Activated CD4-positive, alpha-beta T cell treated with anti-CD3 and anti-CD28 coated beads, Interleukin-2, Interleukin-4, amounts not matched to agents 100 ng/mL and 50 ng/mL, durations not matched to agents 16 hours and 8 hours (primary cell): ENCODE data around the gene CROCC.
A peak's percentile ranks its signal among the peaks of the same experiment; 100 is the strongest.
"Not testable (repeated sequence)": the region's sequence is repeated elsewhere in the genome, so short reads cannot be mapped to it uniquely, and the experiment has no call there.

Experiments used
- DNase-seq: peaks from one replicate; pipeline ENCODE4 v3.0.0-alpha.2; 2020; ENCODE audit warnings: low spot score

CROCC gene

DNA sequence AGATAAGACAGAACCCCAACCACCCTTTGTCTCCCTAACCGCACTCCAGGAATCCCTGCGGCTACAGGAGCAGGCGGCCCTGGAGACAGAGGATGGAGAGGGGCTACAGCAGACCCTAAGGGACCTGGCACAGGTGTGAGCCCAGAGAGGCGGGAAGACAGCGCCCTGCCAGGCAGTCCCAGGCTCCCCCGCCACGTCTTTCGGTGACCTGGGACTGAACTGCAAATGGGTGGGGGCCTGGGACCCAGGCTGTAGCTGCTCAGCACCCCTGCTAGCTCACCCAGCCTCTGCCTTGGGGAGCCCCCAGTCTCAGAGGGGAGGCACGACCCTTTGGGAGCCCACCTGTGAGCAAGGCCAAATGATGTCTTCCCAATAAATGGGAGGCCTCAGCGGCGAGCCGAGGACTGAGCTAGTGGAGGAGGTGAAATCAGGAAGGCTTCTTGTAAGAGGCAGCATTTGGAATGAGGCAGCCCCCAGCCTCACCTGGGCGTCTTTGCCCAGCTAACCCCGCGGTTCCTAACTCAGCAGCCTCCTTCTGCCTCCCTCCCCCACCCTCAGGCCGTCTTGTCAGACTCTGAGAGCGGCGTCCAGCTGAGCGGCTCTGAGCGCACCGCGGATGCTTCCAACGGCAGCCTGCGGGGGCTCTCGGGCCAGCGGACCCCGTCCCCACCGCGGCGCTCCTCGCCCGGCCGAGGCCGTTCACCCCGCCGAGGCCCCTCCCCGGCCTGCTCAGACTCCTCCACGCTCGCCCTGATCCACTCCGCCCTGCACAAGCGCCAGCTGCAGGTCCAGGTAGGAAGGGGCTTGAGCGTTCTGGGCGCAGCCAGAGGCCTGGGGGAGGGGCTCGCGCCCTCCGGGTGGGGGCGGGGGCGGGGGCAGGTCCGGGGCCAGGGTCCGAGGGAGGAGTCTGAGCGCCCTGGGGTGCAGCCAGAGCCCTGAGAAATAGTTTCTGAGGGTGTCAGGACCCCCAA lies 16.9 kb downstream of the CROCC start:
- no peak for DNase-seq

DNA sequence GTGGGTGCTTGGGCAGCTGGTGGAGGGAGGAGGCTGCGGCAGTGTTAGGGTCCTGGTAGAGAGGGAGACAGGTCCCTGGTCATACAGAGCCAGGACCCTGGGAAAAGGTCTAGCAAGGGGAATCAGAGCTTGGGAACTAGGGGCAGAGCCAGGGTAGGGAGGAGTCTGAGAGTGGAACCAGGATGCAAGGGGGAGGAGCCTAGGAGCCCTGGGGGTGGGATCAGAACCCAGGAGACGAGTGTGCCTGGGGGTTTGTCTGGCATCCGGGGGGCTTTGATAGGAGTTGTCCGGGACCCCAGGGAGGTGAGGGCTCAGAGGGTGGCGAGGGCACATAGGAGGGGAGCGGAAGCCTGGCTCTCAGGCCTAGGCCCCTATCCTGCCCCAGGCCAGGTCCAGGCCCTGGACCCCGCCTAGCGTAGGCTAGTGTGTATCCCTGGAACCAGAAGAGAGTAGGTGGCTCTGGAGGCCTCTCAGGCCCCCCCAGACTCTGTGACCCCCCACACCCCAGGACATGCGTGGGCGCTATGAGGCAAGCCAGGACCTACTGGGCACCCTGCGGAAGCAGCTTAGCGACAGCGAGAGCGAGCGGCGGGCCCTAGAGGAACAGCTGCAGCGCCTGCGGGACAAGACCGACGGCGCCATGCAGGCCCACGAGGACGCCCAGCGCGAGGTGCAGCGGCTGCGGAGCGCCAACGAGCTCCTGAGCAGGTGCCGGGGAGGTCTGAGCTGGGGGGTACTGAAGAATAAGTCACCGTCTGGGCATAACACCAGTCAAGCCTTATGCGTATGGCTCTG lies 17.9 kb downstream of the CROCC start:
- DNase-seq = not testable (repeated sequence)

DNA sequence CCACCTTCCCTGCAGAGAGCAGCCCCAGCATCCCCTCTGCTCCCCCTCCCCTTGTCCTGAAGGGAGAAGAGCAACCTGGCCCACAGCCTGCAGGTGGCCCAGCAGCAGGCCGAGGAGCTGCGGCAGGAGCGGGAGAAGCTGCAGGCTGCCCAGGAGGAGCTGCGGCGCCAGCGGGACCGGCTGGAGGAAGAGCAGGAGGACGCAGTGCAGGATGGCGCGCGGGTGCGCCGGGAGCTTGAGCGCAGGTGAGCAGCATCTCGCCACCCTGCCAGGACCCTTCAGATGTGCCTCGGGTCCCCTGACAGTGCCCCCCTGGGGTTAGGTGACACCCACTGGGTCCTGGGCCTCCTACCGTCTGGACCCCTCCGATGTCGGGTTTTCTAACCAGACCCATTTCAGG lies 22.3 kb downstream of the CROCC start:
- no peak for DNase-seq

DNA sequence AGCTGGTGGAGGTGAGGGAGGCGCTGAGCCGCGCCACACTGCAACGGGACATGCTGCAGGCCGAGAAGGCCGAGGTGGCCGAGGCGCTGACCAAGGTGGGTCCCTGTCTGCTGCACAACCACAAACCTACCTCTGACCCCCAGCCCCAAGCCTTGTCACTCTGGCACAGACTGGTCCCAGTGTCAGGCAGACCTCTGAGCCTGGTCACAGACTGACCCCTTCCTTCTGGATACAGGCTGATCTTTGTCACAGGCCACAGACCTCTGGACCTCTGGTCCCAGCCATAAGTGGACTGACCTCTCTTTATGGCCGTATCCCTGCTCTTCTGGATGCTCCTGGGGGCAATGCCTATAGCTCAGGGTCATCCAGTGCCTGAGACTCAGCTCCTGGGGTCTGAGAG lies 23.8 kb downstream of the CROCC start:
- not testable (repeated sequence) for DNase-seq

DNA sequence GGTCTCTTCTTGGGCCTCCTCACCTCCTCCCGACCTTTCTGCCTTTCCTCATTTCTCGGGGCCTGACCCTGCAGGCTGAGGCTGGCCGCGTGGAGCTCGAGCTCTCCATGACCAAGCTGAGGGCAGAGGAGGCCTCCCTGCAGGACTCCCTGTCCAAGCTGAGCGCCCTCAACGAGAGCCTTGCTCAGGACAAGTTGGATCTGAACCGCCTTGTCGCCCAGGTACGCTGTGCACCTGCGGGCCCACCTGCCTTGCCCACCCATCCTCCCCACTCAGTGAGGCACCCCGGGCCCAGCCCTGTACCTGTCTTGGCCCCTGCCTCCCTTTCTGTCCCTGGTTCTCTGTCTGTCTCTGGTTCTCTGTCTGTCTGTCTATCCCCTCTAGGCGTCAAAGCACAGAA lies 24.5 kb downstream of the CROCC start:
- not testable (repeated sequence) for DNase-seq

DNA sequence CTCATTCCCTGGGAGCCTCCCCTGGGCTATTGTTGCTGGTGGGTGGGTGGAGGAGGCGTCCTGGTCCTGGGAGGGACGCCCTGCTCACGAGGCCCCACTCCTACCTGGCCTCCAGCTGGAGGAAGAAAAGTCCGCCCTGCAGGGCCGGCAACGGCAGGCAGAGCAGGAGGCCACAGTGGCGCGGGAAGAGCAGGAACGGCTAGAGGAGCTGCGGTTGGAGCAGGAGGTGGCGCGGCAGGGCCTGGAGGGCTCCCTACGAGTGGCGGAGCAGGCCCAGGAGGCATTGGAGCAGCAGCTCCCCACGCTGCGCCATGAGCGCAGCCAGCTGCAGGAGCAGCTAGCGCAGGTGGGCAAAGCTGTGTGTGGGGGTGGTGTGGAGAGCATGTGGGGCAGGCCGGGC lies 24.9 kb downstream of the CROCC start:
- no peak for DNase-seq

DNA sequence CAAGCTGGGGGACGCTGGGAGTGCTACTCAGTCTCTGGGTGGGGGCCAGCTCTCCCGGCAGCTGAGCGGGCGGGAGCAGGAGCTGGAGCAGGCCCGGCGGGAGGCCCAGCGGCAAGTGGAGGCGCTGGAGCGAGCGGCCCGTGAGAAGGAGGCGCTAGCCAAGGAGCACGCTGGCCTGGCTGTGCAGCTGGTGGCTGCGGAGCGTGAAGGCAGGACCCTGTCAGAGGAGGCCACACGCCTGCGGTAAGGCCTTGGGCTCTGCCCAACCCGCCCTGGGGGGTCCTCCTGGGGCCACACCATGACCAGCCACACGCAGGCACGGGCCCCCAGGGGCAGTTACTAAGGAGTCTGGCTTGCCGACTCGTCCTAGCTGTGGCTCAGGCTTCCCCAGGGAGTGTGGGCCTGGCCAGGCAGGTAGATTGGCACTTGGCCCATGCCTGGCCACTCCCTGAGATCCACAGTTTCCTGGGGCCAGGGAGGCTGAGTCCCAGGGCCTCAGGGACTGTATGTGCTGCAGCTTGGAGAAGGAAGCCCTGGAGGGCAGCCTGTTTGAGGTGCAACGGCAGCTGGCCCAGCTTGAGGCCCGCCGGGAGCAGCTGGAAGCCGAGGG lies 26.7 kb downstream of the CROCC start:
- not testable (repeated sequence) for DNase-seq

DNA sequence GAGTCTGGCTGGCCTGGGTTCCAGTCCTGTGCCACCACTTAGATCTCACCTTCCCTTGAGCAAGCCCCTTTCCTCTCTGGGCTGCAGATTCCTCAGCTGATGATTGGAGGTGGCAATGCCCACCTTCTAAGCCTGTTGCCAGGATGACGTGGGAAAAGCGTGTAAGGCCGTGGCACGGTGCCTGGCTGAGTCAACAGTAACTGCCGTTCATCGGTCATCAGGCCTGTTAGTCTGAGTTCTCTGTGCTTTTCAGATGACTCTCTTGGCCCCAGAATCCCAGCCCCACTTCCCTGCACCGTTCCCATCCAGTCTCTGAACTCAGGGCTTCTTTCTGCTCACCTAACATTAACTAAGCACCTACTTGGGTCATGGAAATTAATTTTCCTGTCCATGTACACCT lies 27.3 kb downstream of the CROCC start:
- not testable (repeated sequence) for DNase-seq

DNA sequence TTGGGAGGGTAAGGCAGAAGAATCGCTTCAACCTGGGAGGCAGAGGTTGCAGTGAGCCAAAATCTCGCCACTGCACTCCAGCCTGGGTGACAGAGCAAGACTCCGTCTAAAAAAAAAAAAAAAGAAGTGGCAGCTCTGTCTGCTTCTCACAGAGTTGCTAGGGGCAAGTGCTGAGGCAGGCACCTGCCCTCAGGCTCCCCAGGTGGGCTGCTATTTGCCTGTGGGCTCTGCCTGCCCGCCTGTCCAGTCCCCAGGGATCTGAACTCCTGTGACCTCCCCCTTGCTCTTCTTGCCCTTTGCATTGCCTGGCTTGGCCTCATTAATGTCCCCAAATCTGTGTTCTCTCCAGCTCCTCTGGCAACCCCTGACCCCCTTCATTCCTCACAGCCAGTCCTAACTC lies 30.6 kb downstream of the CROCC start:
- not testable (repeated sequence) for DNase-seq

DNA sequence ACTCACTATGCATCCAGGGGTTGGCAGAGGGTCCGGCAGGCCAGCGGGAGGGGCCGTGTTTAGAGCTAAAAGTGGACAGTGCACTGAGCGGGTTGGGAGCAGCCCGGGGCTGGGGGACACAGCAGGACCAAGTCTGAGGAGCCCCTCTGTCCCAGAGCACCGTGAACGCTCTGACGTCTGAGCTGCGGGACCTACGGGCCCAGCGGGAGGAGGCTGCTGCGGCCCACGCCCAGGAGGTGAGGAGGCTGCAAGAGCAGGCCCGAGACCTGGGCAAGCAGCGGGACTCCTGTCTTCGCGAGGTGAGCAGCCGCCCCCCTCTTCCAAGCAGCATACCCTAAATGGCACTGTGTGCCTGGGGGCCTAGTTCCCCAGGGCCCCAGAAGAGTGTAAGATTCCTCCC lies 32.8 kb downstream of the CROCC start:
- DNase-seq = no peak

DNA sequence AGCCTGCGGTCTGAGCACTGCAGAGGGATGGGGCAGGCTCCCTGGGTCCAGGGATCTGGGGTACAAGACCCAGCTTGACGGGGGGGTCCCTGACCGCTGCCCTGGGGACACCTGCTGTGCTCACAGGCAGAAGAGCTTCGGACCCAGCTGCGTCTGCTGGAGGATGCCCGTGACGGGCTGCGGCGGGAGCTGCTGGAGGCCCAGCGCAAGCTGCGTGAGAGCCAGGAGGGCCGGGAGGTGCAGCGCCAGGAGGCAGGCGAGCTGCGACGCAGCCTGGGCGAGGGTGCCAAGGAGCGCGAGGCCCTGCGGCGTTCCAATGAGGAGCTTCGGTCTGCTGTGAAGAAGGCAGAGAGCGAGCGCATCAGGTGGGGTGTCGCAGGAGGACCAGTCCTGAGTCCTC lies 33.5 kb downstream of the CROCC start:
- no peak for DNase-seq

DNA sequence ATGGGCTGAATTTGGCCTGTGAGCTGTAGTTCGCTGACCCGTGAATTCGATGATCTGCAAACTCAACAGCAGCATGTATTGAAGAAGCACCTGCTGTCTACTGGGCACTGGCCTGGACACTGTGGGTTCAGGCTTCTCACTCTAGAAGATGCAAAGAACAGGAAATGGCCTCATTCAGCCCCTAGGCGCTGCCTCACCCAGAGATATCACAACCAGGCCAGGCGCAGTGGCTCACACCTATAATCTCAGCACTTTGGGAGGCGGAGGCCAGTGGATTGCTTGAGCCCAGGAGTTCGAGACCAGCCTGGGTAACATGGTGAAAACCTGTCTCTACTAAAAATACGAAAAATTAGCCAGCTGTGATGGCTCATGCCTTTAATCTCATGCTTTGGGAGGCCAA lies 35.0 kb downstream of the CROCC start:
- DNase-seq = no peak

DNA sequence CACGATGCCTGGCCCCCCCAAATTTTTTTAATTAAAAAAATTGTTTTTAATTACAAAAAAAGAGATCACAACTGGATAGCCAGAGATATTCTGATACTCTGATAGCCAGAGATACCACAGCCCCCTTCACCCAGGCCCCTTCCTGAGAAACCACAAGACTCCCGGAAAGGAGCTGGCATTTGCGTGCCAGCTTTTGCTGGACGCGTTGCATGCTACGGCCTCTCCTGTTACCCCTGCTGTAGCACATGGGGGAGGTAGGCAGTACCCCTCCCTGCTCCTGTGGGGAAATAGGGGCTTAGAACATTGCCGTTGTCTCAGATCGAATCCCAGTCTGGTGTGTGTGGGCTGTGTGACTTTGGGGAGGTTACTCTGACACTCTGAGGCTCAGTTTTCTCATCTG lies 36.0 kb downstream of the CROCC start:
- DNase-seq = no peak

DNA sequence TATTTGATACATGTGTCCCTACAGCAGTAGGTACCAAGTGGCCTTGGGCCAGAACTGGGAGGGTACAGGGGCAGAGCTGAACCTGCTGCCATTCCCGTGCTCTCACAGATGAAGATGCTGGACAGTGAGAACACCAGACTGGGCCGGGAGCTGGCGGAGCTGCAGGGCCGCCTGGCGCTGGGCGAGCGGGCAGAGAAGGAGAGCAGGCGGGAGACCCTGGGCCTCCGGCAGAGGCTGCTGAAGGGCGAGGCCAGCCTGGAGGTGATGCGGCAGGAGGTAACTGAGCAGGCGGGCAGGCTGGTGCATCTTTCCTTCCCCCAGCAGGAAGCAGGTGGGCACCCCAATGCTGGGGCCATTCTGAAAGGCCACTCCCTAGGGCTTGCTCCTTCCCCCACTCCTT lies 36.7 kb downstream of the CROCC start:
- DNase-seq = no peak

DNA sequence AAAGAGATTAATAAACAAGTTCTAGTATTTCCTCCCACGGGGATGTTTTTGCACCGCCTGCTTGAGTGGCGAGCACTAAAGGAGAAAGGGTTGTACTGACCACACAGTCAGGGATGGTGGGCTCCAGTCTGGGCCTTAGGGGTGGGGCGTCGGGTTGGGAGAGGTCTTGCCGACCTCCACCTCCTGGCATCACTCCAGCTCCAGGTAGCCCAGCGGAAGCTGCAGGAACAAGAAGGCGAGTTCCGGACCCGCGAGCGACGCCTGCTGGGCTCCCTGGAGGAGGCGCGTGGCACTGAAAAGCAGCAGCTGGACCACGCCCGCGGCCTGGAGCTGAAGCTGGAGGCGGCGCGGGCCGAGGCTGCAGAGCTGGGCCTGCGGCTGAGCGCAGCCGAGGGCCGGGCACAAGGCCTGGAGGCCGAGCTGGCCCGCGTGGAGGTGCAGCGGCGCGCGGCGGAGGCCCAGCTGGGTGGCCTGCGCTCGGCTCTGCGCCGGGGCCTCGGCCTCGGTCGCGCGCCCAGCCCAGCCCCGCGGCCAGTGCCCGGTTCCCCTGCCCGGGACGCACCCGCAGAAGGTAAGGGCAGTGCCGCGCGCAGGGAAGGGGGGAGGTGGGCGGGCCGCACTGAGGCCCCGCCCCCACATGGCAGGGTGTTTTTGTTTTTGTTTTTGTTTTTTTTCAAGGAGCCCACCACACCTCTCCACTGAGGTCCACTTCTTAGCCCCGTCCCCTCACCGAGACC lies 39.0 kb downstream of the CROCC start:
- peak; percentile 85 for DNase-seq

DNA sequence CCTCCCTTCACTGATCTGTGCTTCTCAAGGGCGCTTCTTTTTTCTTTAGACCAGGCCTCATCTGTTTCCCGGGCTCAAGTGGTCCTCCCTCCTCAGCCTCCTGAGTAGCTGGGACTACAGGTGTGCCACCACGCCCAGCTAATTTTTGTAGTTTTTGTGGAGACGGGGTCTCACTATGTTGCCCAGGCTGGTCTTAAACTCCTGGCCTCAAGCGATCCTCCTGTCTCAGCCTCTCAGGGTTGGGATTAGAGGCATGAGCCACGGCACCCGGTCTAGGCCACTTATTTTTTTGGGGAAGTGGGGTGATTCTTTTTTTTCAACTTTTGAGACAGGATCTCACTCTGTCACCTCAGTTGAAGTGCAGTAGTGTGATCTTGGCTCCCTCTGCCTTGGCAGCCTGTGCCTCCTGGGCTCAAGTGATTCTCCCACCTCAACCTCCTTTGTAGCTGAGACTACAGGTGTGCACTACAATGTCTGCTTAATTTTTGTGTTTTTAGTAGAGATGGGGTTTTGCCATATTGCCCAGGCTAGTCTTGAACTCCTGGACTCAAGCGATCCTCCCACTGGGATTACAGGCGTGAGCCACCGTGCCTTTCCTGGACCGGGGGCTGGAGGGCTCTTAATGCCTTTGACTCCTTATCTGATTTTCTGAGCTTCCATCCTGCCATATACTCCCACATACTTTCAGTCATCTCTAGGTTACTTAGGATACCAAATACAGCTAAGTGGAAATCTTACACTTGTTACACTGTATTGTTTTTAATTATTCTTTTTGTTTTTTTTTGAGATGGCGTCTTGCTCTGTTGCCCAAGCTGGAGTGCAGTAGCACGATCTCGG lies 39.8 kb downstream of the CROCC start:
- DNase-seq = no peak

DNA sequence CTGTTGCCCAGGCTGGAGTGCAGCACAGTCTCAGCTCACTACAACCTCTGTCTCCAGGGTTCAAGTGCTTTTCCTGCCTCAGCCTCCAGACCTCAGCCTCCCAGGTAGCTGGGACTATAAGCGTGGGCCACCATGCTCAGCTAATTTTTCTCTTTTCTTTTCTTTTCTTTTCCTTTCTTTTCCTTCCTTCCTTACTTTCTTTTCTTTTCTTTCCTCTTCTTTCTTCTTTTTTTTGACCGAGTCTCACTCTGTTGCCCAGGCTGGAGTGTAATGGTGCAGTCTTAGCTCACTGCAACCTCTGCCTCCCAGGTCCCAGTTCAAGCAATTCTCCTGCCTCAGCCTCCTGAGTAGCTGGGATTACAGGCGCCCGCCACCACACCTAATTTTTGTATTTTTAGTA lies 42.4 kb downstream of the CROCC start:
- not testable (repeated sequence) for DNase-seq

DNA sequence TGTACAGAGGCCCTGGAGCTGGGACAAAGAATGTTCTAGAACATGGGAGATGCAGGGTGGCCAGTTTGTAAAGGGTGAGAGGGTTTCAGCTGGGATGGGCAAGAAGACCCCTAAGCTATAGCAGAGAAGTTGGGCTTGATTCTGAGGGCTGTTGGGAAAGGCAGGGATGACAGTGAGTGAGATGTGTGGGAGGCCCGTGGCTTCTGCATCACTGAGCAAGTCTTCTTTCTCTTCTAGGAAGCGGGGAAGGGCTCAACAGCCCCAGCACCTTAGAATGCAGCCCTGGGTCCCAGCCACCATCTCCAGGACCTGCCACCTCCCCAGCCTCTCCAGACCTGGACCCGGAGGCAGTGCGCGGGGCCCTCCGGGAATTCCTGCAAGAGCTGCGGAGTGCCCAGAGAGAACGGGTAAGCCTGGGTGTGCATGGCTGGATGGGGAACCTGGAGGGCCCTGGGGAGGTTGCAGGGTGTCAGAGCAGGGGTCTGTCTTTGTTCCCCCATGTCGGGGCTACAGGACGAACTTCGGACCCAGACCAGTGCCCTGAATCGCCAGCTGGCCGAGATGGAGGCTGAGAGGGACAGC lies 43.8 kb downstream of the CROCC start:
- DNase-seq = no peak

DNA sequence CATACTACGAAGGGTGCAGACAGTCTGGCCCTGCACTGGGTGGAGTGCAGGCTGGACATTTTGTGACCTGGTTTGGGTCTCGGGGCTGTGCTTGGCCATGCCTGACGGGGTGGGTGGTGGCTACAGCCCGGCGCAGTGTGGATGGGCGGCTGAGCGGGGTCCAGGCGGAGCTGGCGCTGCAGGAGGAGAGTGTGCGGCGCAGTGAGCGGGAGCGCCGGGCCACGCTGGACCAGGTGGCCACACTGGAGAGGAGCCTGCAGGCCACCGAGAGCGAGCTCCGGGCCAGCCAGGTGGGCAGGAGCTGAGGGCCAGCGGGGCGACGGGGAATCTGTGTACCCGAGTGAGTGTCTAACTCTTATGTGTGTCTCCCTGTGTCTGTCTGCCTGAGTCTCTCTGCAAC lies 44.6 kb downstream of the CROCC start:
- no peak for DNase-seq

DNA sequence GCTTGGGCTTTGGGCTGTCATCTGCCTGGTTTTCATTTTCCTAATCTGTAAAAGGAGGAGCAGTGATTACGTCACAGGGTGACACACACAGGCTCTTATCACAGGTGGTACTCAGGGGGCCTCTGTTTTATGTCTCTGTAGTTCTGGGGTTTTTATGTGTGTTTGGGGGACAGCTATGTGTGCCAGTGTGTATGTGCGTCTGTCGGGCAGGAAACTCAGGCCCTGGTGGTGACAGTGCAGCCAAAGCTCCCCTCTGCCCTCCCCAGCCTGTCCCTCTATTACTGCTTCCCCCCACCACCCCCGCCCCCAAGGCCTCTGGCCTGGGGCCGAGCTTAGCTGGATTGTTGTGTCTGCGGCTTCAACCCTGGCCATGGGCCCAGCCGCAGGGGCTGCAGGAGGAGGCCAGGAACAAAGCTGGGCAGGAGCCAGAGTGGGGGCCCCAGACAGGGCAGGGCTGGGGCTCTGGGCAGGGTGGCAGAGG lies 45.4 kb downstream of the CROCC start:
- DNase-seq = no peak

DNA sequence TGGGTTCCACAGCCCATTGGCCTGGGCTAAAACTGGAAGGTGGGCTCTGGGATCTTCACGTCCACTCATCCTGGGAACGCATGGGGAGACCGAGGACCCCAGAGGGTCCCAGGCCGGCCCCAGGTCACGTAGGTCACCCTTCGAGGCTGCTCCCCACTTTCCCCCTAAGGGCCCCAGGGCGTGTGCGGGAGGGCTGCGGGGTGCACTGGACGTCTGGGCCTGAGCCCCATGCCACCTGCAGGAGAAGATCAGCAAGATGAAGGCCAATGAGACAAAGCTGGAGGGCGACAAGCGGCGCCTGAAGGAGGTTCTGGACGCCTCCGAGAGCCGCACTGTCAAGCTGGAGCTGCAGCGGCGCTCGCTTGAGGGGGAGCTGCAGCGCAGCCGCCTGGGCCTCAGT lies 46.2 kb downstream of the CROCC start:
- no peak for DNase-seq
